Activated naive CD4-positive, alpha-beta T cell treated with anti-CD3 and anti-CD28 coated beads, Interleukin-2, amount 10 ng/mL, durations not matched to agents 7 days and 5 days (primary cell): ENCODE data around the gene EEFSEC.

ENCODE experiments used
- CTCF ChIA-PET: fragments of 350-600 bp; sonication (Branson Sonifier 250); formaldehyde crosslinking; loops from one replicate; lab custom pipeline; 2021; ENCODE audit warnings: antibody characterized with exemption; lab: Charles Lee
- DNase-seq: peaks from one replicate; pipeline ENCODE4 v3.0.0-alpha.2; 2020
- H3K27ac Mint-ChIP-seq: one replicate; pipeline ENCODE4 v1.8.0; 2021; ENCODE audit warnings: mild to moderate bottlenecking, moderate library complexity, mixed read lengths
- H3K27me3 Mint-ChIP-seq: one replicate; pipeline ENCODE4 v1.8.0; 2021; ENCODE audit warnings: mild to moderate bottlenecking, mixed read lengths
- H3K36me3 Mint-ChIP-seq: one replicate; pipeline ENCODE4 v1.8.0; 2021; ENCODE audit warnings: mixed read lengths
- H3K4me1 Mint-ChIP-seq: one replicate; pipeline ENCODE4 v1.8.0; 2021; ENCODE audit warnings: mixed read lengths
- H3K4me3 Mint-ChIP-seq: one replicate; pipeline ENCODE4 v1.8.0; 2021; ENCODE audit warnings: mild to moderate bottlenecking, moderate library complexity, mixed read lengths
- H3K9me3 Mint-ChIP-seq: one replicate; pipeline ENCODE4 v1.8.0; 2021; ENCODE audit warnings: mixed read lengths

Gene EEFSEC

GRCh38 chr3:128433837-128434165 is 280.5 kb downstream of the EEFSEC start:
- H3K27me3 Mint-ChIP-seq: peaks cover 85% of the 10 kb centered on the region
- H3K9me3 Mint-ChIP-seq: no peaks in the 10 kb centered on the region
- CTCF ChIA-PET: interaction anchor here (1.8 kb wide), 1 partner anchor 174 kb away, joined by 3 read pairs; no protein-coding TSS in a partner anchor
- no peak overlapping the region for H3K4me3 Mint-ChIP-seq
- H3K4me1 Mint-ChIP-seq: peaks cover 9% of the 10 kb centered on the region
- no peak for DNase-seq
- peak overlapping the region; percentile 24 for H3K27ac Mint-ChIP-seq
- H3K36me3 Mint-ChIP-seq: no peaks in the 10 kb centered on the region

DNA sequence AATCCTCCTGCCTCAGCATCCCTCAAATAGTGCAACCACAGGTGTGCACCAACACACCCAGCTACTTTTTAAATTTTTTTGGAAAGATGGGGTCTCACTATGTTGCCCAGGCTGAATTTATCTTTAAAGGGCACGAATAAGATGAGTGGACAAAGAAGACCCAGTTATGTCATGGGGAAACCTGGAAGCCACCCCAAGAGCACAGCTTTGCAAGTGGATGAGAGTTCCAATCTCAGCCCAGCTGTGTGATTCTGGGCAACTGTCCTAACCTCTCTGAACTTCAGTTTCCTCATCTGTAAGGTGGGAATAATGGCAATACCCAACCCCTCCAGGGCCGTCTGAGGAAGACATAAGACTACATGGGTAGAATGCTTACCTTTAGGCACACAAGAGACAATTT is 281.2 kb downstream of the EEFSEC start:
- H3K27ac Mint-ChIP-seq: no peak overlapping the region
- CTCF ChIA-PET: interaction anchor here (1.8 kb wide), 1 partner anchor 173 kb away, joined by 3 read pairs; no protein-coding TSS in a partner anchor
- H3K27me3 Mint-ChIP-seq: peaks cover 86% of the 10 kb centered on the region
- peaks cover 9% of the 10 kb centered on the region for H3K4me1 Mint-ChIP-seq
- DNase-seq: no peak
- H3K9me3 Mint-ChIP-seq: no peaks in the 10 kb centered on the region
- H3K36me3 Mint-ChIP-seq: no peaks in the 10 kb centered on the region
- no peak overlapping the region for H3K4me3 Mint-ChIP-seq

DNA sequence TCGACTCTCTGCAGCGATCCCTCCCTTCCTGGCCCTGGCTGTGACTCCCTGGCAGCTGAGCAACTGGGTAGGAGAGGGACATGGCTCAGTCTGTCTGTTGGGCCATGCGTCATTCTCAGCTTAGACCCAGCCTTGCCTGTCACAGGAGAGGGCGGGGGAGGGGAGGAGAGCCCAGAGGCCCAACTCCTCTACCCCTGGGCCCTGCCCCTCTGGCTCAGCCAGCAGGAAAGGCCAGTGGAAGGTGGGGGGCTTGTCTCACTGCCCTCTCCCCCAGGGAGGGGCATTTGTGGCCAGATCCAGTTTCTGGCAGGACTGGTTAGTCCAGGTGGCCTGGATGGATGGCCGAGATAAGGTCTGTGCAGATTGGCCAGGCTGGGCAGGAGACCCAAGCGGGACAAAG is 281.8 kb downstream of the EEFSEC start:
- H3K27ac Mint-ChIP-seq: no peak overlapping the region
- H3K9me3 Mint-ChIP-seq: no peaks in the 10 kb centered on the region
- H3K4me3 Mint-ChIP-seq: no peak overlapping the region
- CTCF ChIA-PET: interaction anchor here (1.8 kb wide), 1 partner anchor 172 kb away, joined by 3 read pairs; no protein-coding TSS in a partner anchor
- no peaks in the 10 kb centered on the region for H3K36me3 Mint-ChIP-seq
- peaks cover 9% of the 10 kb centered on the region for H3K4me1 Mint-ChIP-seq
- no peak for DNase-seq
- H3K27me3 Mint-ChIP-seq: peaks cover 85% of the 10 kb centered on the region

DNA sequence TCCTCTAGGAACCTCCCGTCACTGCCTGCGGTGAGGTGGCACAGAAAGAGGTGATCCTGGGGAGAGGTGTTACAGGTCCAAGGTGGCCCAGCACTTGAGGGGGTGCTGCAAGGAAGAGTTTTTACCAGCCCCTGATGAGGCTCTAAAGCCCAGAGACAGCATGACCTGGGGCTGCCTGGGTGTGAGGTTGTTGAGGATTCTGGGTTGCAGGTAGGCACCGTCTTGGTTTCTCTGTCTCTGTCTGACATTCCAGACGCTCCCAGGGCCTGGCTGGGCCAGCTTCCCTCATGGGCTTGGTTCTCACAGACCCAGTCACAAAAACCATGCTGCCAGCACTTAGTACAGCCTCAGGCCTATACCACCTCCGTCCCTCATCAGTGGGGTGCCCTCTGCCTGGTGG is 282.3 kb downstream of the EEFSEC start:
- DNase-seq: no peak
- Mint-ChIP-seq H3K36me3 (no peaks in the 10 kb centered on the region), H3K4me3 (no peak overlapping the region), H3K4me1 (peaks cover 9% of the 10 kb centered on the region), H3K9me3 (no peaks in the 10 kb centered on the region), H3K27me3 (peaks cover 81% of the 10 kb centered on the region), H3K27ac (no peak overlapping the region)
- CTCF ChIA-PET: no interaction called here

DNA sequence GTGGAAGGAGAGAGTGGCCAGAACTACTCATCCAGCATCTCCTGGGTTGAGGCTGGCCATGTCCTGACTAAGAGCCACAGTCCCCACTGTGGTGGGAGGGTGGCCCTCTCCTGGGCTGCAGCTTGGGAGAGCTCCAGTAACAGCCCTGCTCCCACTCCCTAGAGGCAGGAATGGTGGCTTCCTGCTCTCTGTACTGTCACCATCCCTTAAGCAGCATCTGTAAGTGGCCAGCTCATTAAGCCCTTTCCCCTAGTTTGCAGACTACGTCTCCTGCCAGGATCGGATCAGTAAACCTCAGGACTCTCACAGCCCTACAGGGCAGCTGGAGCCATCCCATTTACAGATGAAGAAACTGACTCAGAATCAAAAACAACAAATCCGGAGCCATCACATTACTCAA is 282.9 kb downstream of the EEFSEC start:
- peaks cover 80% of the 10 kb centered on the region for H3K27me3 Mint-ChIP-seq
- H3K4me3 Mint-ChIP-seq: no peak overlapping the region
- H3K4me1 Mint-ChIP-seq: peaks cover 9% of the 10 kb centered on the region
- DNase-seq: no peak
- no peaks in the 10 kb centered on the region for H3K9me3 Mint-ChIP-seq
- no peaks in the 10 kb centered on the region for H3K36me3 Mint-ChIP-seq
- CTCF ChIA-PET: no interaction called here
- H3K27ac Mint-ChIP-seq: no peak overlapping the region

GRCh38 chr3:128438488-128439072 is 285.3 kb downstream of the EEFSEC start:
- CTCF ChIA-PET: interaction anchor here (0.6 to 1.3 kb wide), 8 partner anchors 8 to 167 kb away, joined by 3 to 4 read pairs (median 3); no protein-coding TSS in a partner anchor
- H3K27me3 Mint-ChIP-seq: peaks cover 76% of the 10 kb centered on the region
- DNase-seq: no peak
- H3K27ac Mint-ChIP-seq: no peak overlapping the region
- H3K4me3 Mint-ChIP-seq: no peak overlapping the region
- no peaks in the 10 kb centered on the region for H3K36me3 Mint-ChIP-seq
- no peaks in the 10 kb centered on the region for H3K4me1 Mint-ChIP-seq
- no peaks in the 10 kb centered on the region for H3K9me3 Mint-ChIP-seq

GRCh38 chr3:128439226-128439625 is 285.9 kb downstream of the EEFSEC start:
- no peak for DNase-seq
- H3K4me3 Mint-ChIP-seq: no peak overlapping the region
- no peaks in the 10 kb centered on the region for H3K9me3 Mint-ChIP-seq
- no peaks in the 10 kb centered on the region for H3K36me3 Mint-ChIP-seq
- no peaks in the 10 kb centered on the region for H3K4me1 Mint-ChIP-seq
- H3K27me3 Mint-ChIP-seq: peaks cover 69% of the 10 kb centered on the region
- H3K27ac Mint-ChIP-seq: no peak overlapping the region
- CTCF ChIA-PET: interaction anchor here (0.9 kb wide), 1 partner anchor 14 kb away, joined by 3 read pairs; no protein-coding TSS in a partner anchor

DNA sequence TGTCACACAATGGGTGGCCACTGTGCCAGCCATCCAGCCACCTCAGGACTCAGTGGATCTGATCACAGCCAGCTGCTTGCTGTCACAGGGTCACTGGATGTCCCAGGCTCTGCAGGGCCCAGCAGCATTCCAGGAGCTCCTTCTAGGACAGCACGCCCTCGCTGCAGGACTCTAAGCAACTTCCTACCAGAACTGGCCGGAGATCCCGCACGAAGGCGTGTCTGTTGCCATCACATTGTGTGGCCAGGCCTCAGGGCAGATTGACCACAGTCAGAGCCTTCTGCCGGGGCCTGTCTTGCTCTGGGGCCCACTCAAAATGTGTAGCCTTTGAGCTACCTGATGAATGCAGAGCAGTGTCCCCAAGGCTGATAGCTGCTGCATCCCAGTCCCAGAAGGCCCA is 288.8 kb downstream of the EEFSEC start:
- CTCF ChIA-PET: interaction anchor here (0.9 kb wide), 1 partner anchor 55 kb away, joined by 3 read pairs; no protein-coding TSS in a partner anchor

DNA sequence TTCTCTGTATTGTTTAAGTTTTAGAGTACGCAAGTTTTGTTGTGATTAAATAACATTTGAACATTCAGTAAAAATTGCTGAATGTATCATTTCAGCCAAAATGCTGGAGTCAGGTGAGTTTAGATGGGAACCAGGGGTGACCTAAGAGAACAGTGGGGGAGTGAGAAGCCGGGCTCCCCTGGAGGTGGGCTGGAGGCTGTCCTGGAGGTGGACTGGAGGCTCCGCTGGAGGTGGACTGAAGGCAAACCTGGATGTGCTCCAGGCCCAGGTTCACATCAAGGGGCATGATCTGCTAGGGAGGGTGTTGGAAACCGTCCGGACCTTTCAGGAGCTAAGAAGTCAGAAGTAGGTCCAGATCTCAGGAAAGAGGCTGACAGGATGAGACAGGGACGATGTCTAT is 289.7 kb downstream of the EEFSEC start:
- CTCF ChIA-PET: no interaction called here
- peaks cover 29% of the 10 kb centered on the region for H3K9me3 Mint-ChIP-seq
- DNase-seq: no peak
- peaks cover 15% of the 10 kb centered on the region for H3K36me3 Mint-ChIP-seq
- no peak overlapping the region for H3K27ac Mint-ChIP-seq
- no peak overlapping the region for H3K4me3 Mint-ChIP-seq
- peaks cover 13% of the 10 kb centered on the region for H3K4me1 Mint-ChIP-seq
- H3K27me3 Mint-ChIP-seq: peaks cover 42% of the 10 kb centered on the region

More for the DNA sequence above, 288.8 kb downstream of the EEFSEC start:
- Mint-ChIP-seq H3K27ac (no peak overlapping the region), H3K4me3 (no peak overlapping the region), H3K4me1 (peaks cover 4% of the 10 kb centered on the region), H3K36me3 (peaks cover 10% of the 10 kb centered on the region), H3K27me3 (peaks cover 42% of the 10 kb centered on the region), H3K9me3 (peaks cover 21% of the 10 kb centered on the region)
- no peak for DNase-seq

GRCh38 chr3:128443771-128444170 is 290.5 kb downstream of the EEFSEC start:
- H3K4me1 Mint-ChIP-seq: peaks cover 20% of the 10 kb centered on the region
- CTCF ChIA-PET: no interaction called here
- peaks cover 34% of the 10 kb centered on the region for H3K9me3 Mint-ChIP-seq
- no peak overlapping the region for H3K4me3 Mint-ChIP-seq
- H3K27ac Mint-ChIP-seq: no peak overlapping the region
- peaks cover 20% of the 10 kb centered on the region for H3K36me3 Mint-ChIP-seq
- DNase-seq: no peak
- peaks cover 35% of the 10 kb centered on the region for H3K27me3 Mint-ChIP-seq

GRCh38 chr3:128445357-128445756 is 292.1 kb downstream of the EEFSEC start:
- Mint-ChIP-seq H3K9me3 (peaks cover 48% of the 10 kb centered on the region), H3K27me3 (peaks cover 23% of the 10 kb centered on the region), H3K27ac (no peak overlapping the region), H3K4me3 (no peak overlapping the region), H3K36me3 (peaks cover 30% of the 10 kb centered on the region), H3K4me1 (peaks cover 31% of the 10 kb centered on the region)
- CTCF ChIA-PET: no interaction called here
- no peak for DNase-seq

DNA sequence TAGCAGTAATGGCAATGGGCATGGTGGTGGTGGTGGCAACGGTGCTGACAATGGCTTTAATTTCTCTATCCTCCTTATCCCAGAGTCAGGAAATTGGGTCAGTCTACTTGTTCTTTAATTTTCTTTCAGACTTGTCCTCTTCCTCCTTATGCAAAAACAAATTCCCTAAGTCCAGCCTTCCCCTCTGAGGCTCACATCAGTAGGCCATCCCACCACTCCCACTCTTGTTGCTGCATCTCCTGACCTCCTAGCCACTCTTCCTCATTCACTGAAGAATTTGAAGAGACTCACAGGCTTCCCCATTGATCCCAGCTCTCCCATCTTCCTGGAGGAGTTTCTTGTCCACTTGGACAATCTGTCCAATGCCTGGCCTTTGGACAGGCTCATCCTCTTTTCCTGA is 293.5 kb downstream of the EEFSEC start:
- Mint-ChIP-seq H3K27ac (peak overlapping the region; percentile 94), H3K36me3 (peaks cover 31% of the 10 kb centered on the region), H3K4me1 (peaks cover 37% of the 10 kb centered on the region), H3K9me3 (peaks cover 57% of the 10 kb centered on the region), H3K4me3 (no peak overlapping the region), H3K27me3 (peaks cover 16% of the 10 kb centered on the region)
- CTCF ChIA-PET: interaction anchor here (3.6 kb wide), 1 partner anchor 20 kb away, joined by 9 read pairs; no protein-coding TSS in a partner anchor
- no peak for DNase-seq

GRCh38 chr3:128447561-128448013 is 294.3 kb downstream of the EEFSEC start:
- CTCF ChIA-PET: interaction anchor here (0.9 to 3.6 kb wide), 3 partner anchors 21 to 170 kb away, joined by 3 to 9 read pairs (median 3); no protein-coding TSS in a partner anchor
- Mint-ChIP-seq H3K36me3 (peaks cover 31% of the 10 kb centered on the region), H3K27me3 (peaks cover 16% of the 10 kb centered on the region), H3K9me3 (peaks cover 57% of the 10 kb centered on the region), H3K27ac (peak overlapping the region; percentile 94), H3K4me1 (peaks cover 37% of the 10 kb centered on the region), H3K4me3 (no peak overlapping the region)
- DNase-seq: peak; percentile 68

DNA sequence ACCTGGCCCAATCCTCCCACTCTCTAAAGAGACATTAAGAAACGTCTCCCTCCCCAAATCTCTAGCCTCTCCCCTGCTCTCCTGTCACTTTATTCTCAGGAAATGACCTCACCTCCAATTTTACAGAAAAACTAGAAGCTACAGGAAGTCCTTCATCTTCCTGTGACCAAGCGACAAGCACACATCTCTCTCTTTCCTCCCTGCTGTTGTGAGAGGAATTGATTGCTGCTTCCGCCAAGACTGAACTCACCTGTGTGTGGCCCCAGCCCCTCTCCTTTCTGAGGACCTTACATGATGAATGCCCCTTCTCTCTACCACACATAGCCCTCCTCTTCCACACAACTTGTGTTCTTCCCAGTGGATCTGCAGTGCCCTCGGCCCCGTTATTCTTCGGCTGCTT is 295.2 kb downstream of the EEFSEC start:
- CTCF ChIA-PET: interaction anchor here (1.2 to 3.6 kb wide), 2 partner anchors 8 to 22 kb away, joined by 3 to 9 read pairs; no protein-coding TSS in a partner anchor
- no peak overlapping the region for H3K4me3 Mint-ChIP-seq
- peak overlapping the region; percentile 94 for H3K27ac Mint-ChIP-seq
- peaks cover 57% of the 10 kb centered on the region for H3K9me3 Mint-ChIP-seq
- peaks cover 37% of the 10 kb centered on the region for H3K4me1 Mint-ChIP-seq
- peak; percentile 49 for DNase-seq
- H3K27me3 Mint-ChIP-seq: peaks cover 19% of the 10 kb centered on the region
- H3K36me3 Mint-ChIP-seq: peaks cover 31% of the 10 kb centered on the region
